GM19099 (cell line): ENCODE data around the gene SMIM28.

Experiments
- POLR2A ChIP-seq: IDR thresholded peaks from 3 replicates; pipeline ENCODE4 v1.6.1; 2011; ENCODE audit warnings: low read depth; ENCODE audit not compliant: insufficient read length; ENCODE audit errors: extremely low read depth

The SMIM28 gene

GRCh38 chr6:138377844-138378243, at the start of gene SMIM28:
Gene SMIM28 (plus strand): TSS chr6:138377905. CDS start chr6:138378073, 168 bp downstream.
- no peak for TF ChIP-seq POLR2A

DNA sequence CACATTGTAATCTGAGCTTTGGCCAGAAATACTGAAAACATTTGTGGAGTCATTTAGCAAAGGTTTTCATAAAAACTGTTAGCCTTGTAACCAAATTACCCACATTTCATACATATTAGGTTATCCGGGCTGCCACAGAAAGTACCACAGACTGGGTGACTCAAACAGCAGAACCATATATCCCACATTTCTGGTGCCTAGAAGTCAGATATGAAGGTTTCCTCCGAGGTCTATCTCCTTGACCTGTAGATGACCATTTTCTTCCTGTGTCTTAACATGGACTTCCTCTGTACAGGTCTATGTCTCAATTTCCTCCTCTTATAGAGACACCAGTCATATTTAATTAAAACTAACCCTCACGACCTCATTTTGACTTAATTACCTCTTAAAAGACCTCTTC, 49.5 kb upstream of the SMIM28 start:
- TF ChIP-seq POLR2A = no peak

GRCh38 chr6:138330763-138331162, 46.9 kb upstream of the SMIM28 start:
- no peak for TF ChIP-seq POLR2A

DNA sequence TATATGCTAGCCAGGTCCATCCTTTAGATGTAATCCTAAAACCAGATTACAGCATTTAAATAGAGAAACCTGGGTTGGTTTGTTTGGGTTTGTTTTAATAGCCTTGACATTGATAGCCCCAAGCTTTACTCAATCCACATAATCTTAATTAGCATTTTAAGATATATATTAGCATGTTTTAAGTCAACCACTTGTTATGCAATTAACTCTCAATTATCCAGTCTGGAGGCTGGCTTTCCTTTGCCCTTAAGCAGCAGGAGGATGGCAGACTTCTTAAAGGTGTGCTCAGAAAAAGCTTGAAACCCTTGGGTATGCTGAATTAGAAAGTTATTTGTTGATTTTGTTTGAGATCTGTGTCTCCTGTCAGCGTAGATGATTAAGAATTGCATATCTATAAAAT, 46.3 kb upstream of the SMIM28 start:
- TF ChIP-seq POLR2A = no peak

GRCh38 chr6:138331984-138332383, 45.7 kb upstream of the SMIM28 start:
- no peak for TF ChIP-seq POLR2A

DNA sequence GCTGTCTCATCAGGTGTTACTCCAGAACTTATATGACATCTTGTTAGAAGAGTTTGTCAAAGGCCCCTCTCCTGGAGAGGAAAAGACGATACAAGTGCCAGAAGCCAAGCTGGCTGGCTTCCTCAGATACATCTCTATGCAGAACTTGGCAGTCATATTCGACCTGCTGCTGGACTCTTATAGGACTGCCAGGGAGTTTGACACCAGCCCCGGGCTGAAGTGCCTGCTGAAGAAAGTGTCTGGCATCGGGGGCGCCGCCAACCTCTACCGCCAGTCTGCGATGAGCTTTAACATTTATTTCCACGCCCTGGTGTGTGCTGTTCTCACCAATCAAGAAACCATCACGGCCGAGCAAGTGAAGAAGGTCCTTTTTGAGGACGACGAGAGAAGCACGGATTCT, 43.7 kb upstream of the SMIM28 start:
- TF ChIP-seq POLR2A = no peak

- TF ChIP-seq POLR2A = no peak
Measured at GRCh38 chr6:138334963-138335362, 42.7 kb upstream of the SMIM28 start.

DNA sequence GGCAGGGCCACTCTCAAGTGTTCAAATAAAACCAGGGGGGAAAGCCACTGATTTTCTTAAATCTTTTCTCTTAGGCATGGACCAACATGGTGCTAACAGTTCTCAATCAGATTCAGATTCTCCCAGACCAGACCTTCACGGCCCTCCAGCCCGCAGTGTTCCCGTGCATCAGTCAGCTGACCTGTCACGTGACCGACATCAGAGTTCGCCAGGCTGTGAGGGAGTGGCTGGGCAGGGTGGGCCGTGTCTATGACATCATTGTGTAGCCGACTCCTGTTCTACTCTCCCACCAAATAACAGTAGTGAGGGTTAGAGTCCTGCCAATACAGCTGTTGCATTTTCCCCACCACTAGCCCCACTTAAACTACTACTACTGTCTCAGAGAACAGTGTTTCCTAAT, 41.5 kb upstream of the SMIM28 start:
- no peak for TF ChIP-seq POLR2A

- TF ChIP-seq POLR2A = no peak
Measured at GRCh38 chr6:138337076-138337475, 40.6 kb upstream of the SMIM28 start.

GRCh38 chr6:138339024-138339423, 38.7 kb upstream of the SMIM28 start:
- no peak for TF ChIP-seq POLR2A

GRCh38 chr6:138341176-138341575, 36.5 kb upstream of the SMIM28 start:
- TF ChIP-seq POLR2A = no peak

DNA sequence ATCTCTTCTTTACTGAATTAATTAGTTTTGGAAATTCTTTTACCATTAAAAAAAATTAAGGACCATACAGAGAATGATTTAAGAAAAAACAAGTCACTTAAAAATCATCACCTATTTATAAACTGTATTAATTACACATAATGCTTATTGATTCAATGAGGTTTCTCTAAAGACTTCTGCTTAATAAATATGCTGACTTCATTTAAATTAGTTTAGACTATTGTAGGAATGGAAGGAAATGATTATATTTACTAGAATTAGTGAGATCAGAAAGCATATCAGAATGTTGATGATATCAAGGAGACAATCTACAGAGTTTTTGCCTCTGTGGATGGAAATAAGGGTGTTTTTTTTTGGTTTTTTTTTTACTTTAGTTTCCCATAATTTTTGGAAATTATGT, 34.6 kb upstream of the SMIM28 start:
- TF ChIP-seq POLR2A = no peak

DNA sequence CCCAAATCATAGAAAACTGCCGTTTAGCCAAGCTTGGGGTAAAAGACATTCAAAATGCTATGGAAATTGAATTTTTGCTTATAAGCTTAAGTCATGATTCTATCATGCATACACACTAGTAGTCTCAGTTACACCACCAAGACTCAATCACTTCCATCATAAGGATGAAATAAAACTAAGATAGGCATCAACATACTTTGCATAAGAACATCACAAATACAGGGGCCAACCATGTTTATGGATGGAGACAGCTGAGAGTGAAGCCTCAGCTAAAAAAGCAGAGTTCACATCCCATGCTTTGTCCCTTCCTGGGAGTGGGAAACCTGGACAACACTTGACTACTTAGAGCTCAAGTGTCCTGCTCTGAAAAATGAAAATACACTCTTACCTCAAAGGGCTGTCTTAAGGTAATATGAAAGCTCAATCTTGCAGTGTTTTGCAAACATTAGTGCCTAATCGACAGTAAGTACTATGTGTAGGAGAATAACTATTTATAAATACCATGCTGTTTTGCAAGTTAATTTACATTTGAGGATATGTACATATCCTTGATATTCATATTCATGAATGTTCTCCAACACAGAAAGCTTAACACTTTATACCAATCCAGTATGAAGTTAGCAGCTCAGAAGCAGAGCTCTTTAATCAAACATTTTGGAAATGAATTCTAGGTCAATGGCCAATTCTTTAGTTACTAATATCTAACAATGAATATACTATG, 32.0 kb upstream of the SMIM28 start:
- TF ChIP-seq POLR2A = no peak

- no peak for TF ChIP-seq POLR2A
Measured at GRCh38 chr6:138346302-138347195, 31.2 kb upstream of the SMIM28 start.

GRCh38 chr6:138347864-138348263, 29.8 kb upstream of the SMIM28 start:
- TF ChIP-seq POLR2A = no peak

DNA sequence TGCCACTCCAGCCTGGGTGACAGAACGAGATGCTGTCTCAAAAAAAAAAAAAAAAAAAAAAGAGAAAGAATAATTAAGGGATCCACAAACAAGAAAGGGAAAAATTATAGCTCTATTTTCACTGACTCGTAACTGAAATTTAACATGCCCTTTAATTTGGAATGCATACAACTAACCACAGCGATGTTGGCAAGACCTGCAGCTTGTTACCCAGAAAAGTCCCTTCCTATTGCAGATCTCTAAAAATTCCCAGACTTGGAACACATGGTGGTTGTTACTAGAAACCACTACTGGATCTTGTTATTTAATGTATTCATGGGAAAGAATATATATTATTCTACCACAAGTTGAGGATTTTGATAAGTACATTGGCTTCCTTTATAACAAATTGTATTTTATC, 27.8 kb upstream of the SMIM28 start:
- TF ChIP-seq POLR2A = no peak
